Measurements from ENCODE around the gene SMAD5.

- TF ChIP-seq POLR2A (IDR thresholded peaks at IDR 0.05) = no peak
- TF ChIP-seq, protein P1, sequence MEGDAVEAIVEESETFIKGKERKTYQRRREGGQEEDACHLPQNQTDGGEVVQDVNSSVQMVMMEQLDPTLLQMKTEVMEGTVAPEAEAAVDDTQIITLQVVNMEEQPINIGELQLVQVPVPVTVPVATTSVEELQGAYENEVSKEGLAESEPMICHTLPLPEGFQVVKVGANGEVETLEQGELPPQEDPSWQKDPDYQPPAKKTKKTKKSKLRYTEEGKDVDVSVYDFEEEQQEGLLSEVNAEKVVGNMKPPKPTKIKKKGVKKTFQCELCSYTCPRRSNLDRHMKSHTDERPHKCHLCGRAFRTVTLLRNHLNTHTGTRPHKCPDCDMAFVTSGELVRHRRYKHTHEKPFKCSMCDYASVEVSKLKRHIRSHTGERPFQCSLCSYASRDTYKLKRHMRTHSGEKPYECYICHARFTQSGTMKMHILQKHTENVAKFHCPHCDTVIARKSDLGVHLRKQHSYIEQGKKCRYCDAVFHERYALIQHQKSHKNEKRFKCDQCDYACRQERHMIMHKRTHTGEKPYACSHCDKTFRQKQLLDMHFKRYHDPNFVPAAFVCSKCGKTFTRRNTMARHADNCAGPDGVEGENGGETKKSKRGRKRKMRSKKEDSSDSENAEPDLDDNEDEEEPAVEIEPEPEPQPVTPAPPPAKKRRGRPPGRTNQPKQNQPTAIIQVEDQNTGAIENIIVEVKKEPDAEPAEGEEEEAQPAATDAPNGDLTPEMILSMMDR (IDR thresholded peaks at IDR 0.05) = no peak
Measured at GRCh38 chr5:136230176-136230575, 97.5 kb downstream of the SMAD5 start.
